Fibroblast of skin of abdomen (primary cell): ENCODE data around the gene LSR. TPM values are rescaled to one million over a fixed set of nuclear protein-coding genes. Genes with fewer than 3 reads are reported as not detected.
A peak's percentile ranks its signal among the peaks of the same experiment; 100 is the strongest.

ENCODE experiments used
- DNase-seq: peaks from one replicate; pipeline ENCODE4 v3.0.0-alpha.2; 2013
- polyA plus RNA-seq, 2 experiments: library from polyadenylated mRNA; unstranded; fragments of 120-200 nt; gene quantifications; one replicate each; pipeline ENCODE4 v1.2.1, GENCODE V29; 2013; ENCODE audit not compliant: insufficient read length in 2 of 2

LSR gene
- polyA plus RNA-seq (2013, experiment 1 of 2; ENCODE audit: insufficient read length) = 2.3 TPM
- 1.7 TPM for polyA plus RNA-seq (2013, experiment 2 of 2; ENCODE audit: insufficient read length)

GRCh38 chr19:35248310-35249145 is at the start of gene LSR:
TSS of gene LSR (plus strand) at chr19:35249002. CDS start at chr19:35249023, 21 bp downstream.
- no peak for DNase-seq

GRCh38 chr19:35199481-35199880 is 49.3 kb upstream of the LSR start:
- no peak for DNase-seq

DNA sequence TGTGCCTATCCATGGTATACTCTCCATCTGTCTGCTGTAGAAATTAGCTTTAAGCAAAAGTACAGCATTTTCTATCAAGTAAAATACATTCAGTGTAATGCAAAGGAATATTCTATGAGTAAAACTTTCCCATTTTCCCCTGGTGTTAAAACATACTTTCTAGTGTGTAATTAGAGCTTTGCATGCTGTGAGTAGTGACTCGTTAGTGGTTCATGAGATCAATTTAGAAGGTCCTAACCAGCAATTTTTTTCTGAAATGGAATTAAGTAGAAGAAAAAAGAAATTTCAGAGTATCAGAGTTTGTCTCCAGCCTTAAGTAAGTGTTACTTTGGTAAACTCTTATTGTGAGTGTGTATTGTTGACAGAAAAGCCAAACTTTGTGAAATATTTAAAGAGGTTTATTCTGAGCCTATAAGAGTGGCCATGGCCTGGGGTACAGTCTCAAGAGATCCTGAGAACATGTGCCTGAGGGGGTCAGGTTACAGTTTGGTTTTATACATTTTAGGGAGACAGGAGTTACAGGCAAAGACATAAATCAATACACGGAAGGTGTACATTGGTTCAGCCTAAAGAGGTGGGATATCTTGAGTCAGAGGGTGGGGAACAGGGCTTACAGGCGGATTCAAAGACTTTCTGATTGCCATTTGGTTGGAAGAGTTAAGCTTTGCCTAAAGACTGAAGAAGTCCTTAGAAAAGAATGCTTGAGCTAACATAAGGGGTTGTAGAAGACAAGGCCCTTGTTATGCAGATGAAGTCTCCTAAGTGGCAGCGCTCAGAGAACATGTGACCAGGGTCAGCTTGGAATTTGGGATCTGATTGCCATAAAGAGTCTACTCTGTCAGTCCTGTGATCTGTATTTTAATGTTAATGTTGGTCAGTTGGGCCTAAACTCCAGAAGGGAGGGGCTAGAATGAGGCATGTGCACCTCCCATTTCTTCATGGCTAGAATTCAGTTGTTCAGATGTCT is 45.8 kb upstream of the LSR start:
- DNase-seq = no peak

DNA sequence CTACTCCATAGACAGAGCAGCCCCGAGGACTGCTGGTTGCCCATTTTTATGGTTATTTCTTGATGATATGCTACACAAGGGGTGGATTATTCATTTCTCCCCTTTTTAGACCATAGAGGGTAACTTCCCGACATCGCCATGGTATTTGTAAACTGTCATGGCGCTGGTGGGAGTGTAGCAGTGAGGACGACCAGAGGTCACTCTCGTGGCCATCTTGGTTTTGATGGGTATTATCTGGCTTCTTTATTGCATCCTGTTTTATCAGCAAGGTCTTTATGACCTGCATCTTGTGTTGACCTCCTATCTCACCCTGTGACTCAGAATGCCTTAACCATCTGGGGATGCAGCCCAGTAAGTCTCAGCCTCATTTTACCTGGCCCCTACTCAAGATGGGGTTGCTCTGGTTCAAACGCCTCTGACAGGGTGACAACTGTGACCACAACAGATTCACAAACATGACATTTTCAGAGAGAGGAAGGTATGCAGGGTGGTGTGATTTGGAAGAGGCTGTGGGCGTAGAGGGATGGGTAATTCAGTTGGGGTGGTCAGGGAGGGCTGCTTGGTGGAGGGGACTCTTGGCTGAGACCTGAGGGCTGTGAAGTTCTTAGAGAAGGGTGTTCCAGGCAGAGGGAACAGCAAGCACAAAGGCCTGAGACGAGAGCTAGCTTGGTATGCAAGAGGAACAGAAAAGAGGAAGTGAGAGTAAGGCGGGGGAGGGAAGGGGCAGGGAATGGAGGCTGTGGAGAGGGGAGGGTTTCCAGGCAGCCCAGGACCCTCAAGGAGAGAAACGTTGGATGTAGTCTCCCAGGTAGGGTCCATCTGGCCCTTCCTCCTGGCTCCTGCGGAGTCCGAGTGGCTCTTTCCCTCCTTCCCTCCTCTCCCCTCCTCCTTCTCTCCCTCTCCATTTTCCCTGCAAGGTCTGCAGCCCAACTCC is 43.7 kb upstream of the LSR start:
- DNase-seq = no peak

DNA sequence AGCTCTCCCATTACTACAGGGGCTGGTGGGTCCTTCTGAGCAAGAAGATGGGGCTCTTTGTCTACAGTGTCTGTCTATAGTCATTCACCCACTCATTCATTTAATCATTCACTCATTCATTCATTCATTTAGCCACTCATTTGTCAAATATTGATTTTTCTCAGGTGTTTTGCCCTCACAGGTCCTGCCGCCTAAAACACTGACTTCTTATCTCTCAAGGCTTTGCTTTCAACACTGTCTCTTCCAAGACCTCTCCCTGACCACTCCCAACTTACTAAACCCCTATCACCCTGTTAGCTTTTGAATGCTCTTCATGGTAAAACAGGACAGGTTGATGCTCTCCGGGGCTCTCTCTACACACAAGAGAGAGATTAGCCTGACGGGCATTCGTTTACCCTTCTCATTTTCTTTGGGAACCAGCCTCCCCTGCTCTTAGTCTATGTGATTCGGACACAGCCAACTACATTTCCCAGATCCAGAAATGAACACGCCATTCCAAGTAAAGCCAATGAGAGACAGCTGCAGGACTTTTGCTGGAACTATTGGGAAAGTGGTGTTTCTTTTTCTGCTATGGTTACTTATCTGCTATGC is 43.0 kb upstream of the LSR start:
- no peak for DNase-seq

- no peak for DNase-seq
Measured at GRCh38 chr19:35206379-35206778, 42.4 kb upstream of the LSR start.

GRCh38 chr19:35206855-35207254 is 41.9 kb upstream of the LSR start:
- no peak for DNase-seq

DNA sequence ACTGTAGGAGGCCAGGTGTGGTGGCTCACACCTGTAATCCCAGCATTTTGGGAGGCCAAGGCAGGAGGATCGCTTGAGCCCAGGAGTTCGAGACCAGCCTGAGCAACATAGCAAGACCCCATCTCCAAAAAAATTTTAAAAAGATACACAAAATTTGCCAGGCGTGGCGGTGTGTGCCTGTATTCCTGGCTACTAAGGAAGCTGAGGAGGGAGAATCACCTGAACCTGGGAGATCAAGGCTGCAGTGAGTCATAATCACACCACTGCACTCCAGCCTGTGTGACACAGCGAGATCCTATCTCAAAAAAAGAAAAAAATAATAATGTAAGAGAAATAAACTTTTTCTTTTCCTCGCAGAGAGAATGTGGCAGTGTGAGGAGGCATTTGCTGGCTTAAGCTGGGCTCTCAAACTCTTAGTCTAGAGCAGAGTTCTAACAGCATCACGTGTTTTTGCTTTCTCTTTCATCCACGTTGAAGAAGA is 41.4 kb upstream of the LSR start:
- DNase-seq = no peak

DNA sequence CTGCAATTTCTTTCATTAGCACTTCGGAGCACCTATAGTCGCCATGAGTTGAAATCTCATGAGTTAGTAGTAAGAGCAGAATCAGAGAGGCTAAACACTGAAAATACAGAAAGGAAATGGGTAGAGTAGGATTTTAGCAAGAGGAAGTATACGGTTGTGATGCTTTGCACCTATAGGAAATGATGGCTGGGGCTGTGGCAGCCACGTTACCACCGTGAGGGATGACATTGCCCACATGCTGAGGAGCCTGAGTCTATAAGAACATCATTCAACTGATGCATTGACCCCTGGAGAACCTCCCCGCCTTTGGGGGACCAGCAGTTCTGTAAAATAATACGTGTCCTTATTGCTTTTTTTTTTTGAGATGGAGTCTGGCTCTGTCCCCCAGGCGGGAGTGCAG is 40.7 kb upstream of the LSR start:
- DNase-seq = no peak

DNA sequence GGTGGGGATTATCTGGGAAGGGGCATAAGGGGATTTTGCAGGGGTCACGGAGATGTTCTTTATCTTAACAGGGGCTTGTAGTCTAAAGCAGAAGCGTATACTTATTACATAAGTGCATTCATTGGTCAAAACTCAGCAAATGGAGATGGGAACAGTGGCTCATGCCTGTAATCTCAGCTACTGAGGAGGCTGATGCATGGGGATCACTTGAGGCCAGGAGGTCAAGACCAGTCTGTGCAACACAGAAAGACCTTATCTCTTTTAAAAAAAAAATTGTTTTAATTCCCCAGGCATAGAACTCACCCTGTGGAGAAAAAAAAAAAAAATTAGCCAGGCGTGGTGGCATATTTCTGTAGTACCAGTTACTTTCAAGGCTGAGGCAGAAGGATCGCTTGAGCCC is 39.2 kb upstream of the LSR start:
- DNase-seq = no peak

DNA sequence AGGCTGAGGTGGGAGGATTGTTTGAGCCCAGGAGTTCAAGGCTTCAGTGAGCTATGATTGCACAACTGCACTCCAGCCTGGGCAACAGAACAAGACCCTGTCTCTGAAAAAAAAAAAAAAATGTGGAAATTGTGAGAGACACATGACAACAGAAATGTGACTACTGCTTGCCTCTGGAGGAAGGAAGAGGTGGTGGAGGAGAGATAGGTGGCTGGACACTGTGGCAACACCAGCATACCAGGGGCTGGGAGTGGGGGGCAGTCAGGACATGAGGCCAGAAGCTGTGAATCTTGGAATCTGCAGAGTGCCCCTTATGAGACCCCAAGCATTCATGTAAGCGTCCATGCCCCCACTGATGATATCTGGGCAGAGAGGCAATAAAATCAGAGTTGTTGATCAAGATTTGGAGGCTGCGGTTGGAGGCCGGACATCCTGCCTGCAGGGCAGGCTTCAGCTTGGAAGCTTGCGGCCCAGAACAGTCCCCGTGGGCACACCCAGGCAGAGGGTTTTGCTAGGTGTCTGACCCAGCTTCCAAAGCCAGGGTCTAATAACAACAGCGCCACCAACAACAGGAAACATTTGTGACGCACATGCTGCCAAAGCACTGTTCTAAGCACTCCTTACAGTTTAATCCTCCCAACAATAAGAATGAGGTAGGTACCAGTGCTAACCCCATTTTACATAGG is 37.1 kb upstream of the LSR start:
- no peak for DNase-seq

DNA sequence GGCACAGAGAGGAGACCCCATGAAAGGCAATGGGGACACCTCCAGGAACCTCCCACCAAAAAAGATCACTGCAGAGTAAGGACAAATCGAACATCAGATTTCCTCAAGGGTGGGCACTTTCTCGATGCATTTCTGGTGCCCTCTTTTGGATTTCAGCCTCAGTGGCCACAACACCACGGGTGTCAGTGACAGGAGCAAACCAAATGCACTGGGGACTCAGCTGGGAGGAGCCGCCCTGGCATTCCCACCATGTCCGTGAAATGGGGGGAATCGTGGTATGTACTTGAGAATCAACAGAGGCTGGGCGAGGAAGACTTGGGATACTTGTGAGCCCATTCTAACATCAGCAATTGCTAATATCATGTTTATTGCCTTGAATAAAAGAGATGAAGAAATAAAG is 36.6 kb upstream of the LSR start:
- no peak for DNase-seq

GRCh38 chr19:35213663-35214632 is 34.9 kb upstream of the LSR start:
- DNase-seq = peak; percentile 33

DNA sequence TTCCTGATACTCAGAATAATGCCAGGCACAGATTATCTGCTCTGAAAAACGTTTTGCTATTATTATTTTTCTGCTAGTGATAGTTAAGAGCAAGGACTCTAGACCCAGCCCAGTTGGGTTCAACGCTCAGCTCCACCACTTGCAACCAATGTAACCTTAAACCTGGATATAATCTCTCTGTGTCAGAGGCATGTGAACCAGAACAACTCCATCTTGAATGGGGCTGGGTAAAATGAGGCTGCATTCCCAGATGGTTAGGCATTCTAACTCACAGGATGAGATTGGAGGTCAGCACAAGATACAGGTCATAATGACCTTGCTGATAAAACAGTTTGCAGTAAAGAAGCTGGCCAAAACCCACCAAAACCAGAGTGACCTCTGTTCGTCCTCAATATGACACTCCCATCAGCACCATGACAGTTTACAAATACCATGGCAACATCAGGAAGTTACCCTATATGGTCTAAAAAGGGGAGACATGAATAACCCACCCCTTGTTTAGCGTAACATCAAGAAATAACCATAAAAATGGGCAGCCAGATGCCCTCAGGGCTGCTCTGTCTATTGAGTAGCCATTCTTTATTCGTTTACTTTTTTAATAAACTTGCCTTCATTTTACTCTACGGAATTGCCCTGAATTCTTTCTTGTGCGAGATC is 33.9 kb upstream of the LSR start:
- no peak for DNase-seq

GRCh38 chr19:35216016-35216832 is 32.6 kb upstream of the LSR start:
- DNase-seq = no peak

- DNase-seq = no peak
Measured at GRCh38 chr19:35216833-35217648, 31.8 kb upstream of the LSR start.

DNA sequence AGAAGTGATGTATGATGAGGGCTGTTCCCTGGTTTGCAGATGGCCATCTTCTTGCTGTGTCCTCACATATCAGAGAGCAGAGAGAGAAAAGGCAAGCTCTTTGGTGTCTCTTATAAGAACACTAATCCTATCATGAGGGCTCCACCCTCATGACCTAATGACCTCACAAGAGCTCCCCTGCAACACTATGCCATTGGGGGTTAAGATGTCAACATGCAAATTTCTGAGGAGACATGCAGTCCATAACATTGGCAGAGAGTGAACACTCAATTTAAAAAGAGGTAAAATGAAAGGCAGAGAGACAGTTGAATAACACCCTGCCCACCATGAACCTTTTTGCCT is 31.2 kb upstream of the LSR start:
- no peak for DNase-seq

DNA sequence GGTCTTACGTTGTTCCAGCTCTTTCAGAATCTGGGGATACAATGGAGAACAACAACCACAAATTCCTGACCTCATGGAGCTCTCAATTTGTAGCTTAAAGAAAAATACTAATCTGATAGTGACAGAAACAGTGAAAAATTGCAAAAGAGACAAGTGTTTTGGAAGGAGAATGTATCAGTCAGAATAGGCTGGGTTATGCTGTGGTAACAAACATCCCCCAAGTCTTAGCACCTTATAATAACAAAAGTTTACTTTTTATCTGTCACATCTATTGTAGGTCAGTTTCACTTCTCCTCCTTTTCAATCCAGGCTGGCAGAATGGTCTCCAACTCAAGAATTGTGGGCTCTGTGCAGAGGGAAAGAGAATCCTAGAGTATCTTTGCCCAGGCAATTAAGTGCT is 29.8 kb upstream of the LSR start:
- no peak for DNase-seq
